Motor neuron (in vitro differentiated cells): Measurements from ENCODE around the gene ENGASE. TPM values are rescaled to one million over a fixed set of nuclear protein-coding genes. Genes with fewer than 3 reads are reported as not detected.

ENCODE experiments used
- total RNA-seq, 8 experiments: library from RNA; unstranded; fragments of 300-600 nt; gene quantifications; 2 replicates each; pipeline versions ENCODE4 v1.2.3 to v1.2.4, GENCODE V29; 2022

The ENGASE gene
- total RNA-seq, 8 experiments from 2014 or later = 10.0 to 49.6 (median 15.4) TPM

Other genes with a start within 250 kb of the ENGASE start
- 10 to 100 TPM; 16.1 to 57.5 (median 25.9) TPM for gene USP36, start 234.0 kb upstream of the ENGASE start, total RNA-seq
- 1 to 10 TPM in 2 of 8 experiments, under 1 TPM in 6; 0.29 to 1.7 (median 0.61) TPM for gene CEP295NL, start 171.6 kb upstream of the ENGASE start, total RNA-seq
- 100 to 1,000 TPM in 1 of 8 experiments, 10 to 100 TPM in 7; 18.8 to 246 (median 38.7) TPM for gene TIMP2, start 149.4 kb upstream of the ENGASE start, total RNA-seq
- 100 to 1,000 TPM in 2 of 8 experiments, 10 to 100 TPM in 6; 34.8 to 346 (median 58.7) TPM for gene LGALS3BP, start 94.9 kb upstream of the ENGASE start, total RNA-seq
- 10 to 100 TPM; 20.7 to 42.6 (median 28.8) TPM for gene CANT1, start 65.1 kb upstream of the ENGASE start, total RNA-seq
- 10 to 100 TPM in 2 of 8 experiments, 1 to 10 TPM in 5, under 1 TPM in 1; 0.25 to 51.1 (median 2.7) TPM for gene C1QTNF1, start 50.7 kb upstream of the ENGASE start, total RNA-seq